Measurements from ENCODE around the gene TRIP13. TPM values are rescaled to one million over a fixed set of nuclear protein-coding genes. Genes with fewer than 3 reads are reported as not detected.
A peak's percentile ranks its signal among the peaks of the same experiment; 100 is the strongest.

The TRIP13 gene
- total RNA-seq, 1 donor from 2014 or later: 11.9 TPM

DNA sequence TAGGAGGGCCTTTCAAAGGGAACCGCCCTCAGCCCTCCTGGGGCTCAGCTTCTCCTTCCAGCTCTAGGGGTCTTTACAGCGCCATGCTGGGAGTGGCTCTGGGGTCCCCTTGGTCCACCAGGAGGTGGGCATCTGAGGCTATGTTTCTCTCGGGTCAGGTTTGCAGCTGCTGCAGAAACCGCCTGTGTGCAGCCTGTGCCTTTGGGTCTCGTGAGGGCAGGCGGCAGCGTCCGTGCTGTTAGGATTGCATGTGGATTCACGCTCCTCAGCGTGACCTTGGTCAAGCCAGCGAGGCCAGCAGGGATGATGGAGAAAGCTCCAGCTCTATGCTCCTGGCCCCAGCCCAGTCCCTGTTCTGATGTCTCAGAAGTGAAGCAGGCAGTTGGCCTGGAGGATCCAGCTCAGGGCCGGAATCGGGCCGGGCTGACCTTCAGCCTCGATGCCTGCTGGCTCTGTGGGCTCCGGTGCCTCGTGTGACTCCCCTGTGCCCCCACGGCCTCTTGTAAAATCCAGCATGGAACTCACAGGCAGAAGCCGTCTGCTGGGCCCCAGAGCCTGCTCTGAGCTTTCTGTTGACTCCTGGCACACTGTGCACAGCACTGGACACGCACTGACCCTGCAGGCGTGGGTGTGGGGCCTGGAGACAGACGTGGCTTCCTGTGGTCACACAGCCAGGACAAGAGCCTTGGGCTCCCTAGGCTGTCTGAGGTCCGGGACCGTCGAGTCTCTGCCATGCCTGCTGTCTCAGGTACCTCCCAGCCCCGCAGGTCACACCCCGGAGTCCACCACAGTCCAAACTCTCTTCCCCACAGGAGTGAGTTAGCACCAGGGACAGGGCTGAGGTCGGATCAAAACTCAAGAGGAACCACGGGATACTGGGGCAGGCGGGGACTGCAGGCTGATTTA lies 54.3 kb downstream of the TRIP13 start:
- peak; percentile 7 for DNase-seq (ENCODE audit: low spot score, unreplicated experiment)
- Mint-ChIP-seq H3K36me3 (ENCODE audit: insufficient read depth) (peaks cover 1% of the 10 kb centered on the region), H3K9me3 (ENCODE audit: low read depth) (peaks cover 8% of the 10 kb centered on the region), H3K27ac (no peak overlapping the region), H3K27me3 (peaks cover 50% of the 10 kb centered on the region), H3K4me3 (ENCODE audit: low read depth) (no peak overlapping the region), H3K4me1 (ENCODE audit: low read depth) (peaks cover 6% of the 10 kb centered on the region)
- TF ChIP-seq, protein P1, sequence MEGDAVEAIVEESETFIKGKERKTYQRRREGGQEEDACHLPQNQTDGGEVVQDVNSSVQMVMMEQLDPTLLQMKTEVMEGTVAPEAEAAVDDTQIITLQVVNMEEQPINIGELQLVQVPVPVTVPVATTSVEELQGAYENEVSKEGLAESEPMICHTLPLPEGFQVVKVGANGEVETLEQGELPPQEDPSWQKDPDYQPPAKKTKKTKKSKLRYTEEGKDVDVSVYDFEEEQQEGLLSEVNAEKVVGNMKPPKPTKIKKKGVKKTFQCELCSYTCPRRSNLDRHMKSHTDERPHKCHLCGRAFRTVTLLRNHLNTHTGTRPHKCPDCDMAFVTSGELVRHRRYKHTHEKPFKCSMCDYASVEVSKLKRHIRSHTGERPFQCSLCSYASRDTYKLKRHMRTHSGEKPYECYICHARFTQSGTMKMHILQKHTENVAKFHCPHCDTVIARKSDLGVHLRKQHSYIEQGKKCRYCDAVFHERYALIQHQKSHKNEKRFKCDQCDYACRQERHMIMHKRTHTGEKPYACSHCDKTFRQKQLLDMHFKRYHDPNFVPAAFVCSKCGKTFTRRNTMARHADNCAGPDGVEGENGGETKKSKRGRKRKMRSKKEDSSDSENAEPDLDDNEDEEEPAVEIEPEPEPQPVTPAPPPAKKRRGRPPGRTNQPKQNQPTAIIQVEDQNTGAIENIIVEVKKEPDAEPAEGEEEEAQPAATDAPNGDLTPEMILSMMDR (IDR thresholded peaks at IDR 0.05; ENCODE audit: unreplicated experiment): no peak

DNA sequence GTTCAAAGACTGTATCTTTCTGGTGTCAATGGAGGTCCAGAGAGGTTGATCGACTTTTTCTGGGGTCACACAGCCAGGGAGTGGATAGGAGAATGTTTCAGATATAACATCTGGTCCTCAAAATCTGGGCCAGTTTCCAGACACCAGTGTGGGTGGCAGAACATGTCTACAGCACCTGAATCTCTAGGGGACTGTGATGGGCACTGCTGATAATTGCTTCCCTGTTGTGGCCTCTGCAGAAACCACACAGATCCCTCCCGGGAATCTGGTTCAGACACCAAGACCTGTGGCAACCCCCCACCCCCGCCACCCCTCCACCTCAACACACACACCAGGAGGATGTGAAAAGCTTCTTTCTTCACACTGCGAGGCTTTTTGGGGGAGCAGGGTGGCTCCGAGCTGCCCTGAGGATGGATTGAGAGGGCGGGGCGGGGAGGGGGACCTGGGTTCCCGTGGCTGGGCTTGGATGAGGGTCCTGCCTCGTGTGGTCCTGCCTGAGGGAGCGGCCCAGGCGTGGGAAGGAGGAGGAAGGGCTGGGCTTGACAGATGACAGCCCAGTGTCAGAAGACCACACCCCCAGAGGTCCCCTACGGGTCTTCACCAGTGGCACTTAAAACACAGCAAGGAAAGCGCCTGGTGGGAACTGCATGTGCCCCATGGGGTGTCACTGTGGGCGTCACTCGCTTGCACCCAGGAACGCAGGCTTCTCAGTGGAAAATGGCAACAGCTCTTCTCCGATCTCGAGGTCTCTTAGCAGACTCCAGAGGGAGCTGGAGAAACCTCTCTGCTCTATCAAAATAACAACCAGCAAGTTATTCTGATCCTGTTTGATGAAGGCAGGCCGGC lies 55.2 kb downstream of the TRIP13 start:
- H3K4me3 Mint-ChIP-seq (ENCODE audit: low read depth): no peak overlapping the region
- H3K27ac Mint-ChIP-seq: no peak overlapping the region
- TF ChIP-seq, protein P1 (IDR thresholded peaks at IDR 0.05; ENCODE audit: unreplicated experiment): no peak
- DNase-seq (ENCODE audit: low spot score, unreplicated experiment): no peak
- H3K4me1 Mint-ChIP-seq (ENCODE audit: low read depth): peaks cover 6% of the 10 kb centered on the region
- peaks cover 46% of the 10 kb centered on the region for H3K27me3 Mint-ChIP-seq
- H3K36me3 Mint-ChIP-seq (ENCODE audit: insufficient read depth): peaks cover 1% of the 10 kb centered on the region
- H3K9me3 Mint-ChIP-seq (ENCODE audit: low read depth): peaks cover 8% of the 10 kb centered on the region

DNA sequence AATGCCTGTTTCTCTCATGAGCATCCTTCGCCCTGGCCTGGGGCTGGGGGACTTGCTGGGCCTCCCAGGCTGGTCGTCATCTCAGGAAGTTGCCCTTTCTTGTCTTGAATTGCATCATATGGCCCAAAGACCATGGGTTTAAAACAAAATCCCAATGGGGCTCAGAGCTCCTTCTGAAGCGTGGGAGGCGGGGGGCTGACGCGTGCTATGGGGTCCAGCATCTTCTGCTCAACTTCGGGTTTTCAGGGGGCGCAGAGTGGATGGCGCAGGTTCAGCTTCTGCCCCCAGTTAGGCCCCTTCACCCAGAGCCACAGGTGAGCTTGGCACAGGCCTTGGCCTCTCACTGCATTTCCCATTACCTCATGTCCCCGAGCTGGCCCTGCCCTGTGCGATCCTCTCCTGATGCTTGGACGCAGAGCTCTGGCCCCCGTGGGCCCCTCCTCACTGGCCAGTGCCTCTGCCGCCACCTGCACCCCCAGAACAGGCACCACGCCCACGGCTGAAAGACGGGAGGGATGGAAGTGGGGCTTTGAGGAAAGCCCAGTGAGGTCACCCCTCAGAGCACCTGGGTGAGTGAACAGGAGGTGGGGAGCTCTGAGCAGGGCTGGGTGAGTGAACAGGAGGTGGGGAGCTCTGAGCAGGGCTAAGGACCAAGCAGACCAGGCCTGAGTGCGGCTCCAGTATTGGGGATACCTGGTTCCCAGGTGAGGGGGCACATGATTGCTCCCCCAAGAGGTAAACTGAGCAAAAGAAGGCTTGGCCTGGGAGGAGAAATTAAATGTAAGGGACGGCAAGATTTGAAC lies 56.0 kb downstream of the TRIP13 start:
- TF ChIP-seq, protein P1 (IDR thresholded peaks at IDR 0.05; ENCODE audit: unreplicated experiment): no peak
- Mint-ChIP-seq H3K4me3 (ENCODE audit: low read depth) (no peak overlapping the region), H3K27me3 (peaks cover 43% of the 10 kb centered on the region), H3K9me3 (ENCODE audit: low read depth) (peaks cover 8% of the 10 kb centered on the region), H3K27ac (no peak overlapping the region), H3K36me3 (ENCODE audit: insufficient read depth) (peaks cover 1% of the 10 kb centered on the region), H3K4me1 (ENCODE audit: low read depth) (peaks cover 8% of the 10 kb centered on the region)
- peak; percentile 8 for DNase-seq (ENCODE audit: low spot score, unreplicated experiment)

DNA sequence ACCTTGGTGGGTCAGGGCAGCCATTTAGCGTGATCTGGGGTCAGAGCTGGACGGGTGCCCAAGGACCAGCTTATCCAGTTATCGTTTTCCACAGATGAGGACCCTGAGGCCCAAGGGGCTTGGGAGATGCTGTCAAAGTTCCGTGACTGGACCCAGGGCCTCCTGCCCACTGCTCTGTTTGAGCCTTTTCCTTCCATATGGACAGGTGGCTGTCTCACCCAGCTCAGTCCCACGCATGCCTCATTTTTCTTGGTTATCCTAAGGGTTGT lies 56.5 kb downstream of the TRIP13 start:
- Mint-ChIP-seq H3K4me1 (ENCODE audit: low read depth) (peaks cover 8% of the 10 kb centered on the region), H3K4me3 (ENCODE audit: low read depth) (no peak overlapping the region), H3K36me3 (ENCODE audit: insufficient read depth) (peaks cover 1% of the 10 kb centered on the region), H3K27ac (no peak overlapping the region), H3K9me3 (ENCODE audit: low read depth) (peaks cover 8% of the 10 kb centered on the region), H3K27me3 (peaks cover 42% of the 10 kb centered on the region)
- TF ChIP-seq, protein P1 (IDR thresholded peaks at IDR 0.05; ENCODE audit: unreplicated experiment): no peak
- no peak for DNase-seq (ENCODE audit: low spot score, unreplicated experiment)

All from progenitor cell of endocrine pancreas (in vitro differentiated cells).